Activated gamma-delta T cell (primary cell): ENCODE measurements around the gene IFNLR1.

ENCODE experiments used
- DNase-seq: peaks from one replicate; lab custom pipeline; 2025; lab: John Stamatoyannopoulos, UW

The IFNLR1 gene

DNA sequence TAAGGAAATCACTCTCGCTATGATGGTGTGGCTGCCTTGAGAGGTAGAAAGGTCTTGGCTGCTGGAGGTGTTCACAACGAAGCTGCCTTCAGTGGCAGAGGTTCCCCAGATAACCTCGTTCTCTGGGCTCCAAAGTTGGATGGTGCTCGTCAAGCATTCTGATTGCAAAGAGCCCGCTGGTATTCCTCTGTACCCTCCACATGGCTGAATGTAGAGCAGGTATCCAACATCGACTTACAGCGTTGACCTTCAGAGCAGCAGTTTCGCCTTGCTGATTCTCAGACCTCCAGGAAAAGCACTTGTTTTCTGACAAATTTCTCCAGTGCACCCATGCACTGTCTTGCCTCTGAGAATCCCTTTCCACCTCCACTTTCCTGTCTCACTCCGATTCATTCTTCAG, 39.9 kb downstream of the IFNLR1 start:
- DNase-seq, result no peak

- no peak for DNase-seq
These were observed 44.2 kb downstream of the IFNLR1 start, which contains the start of gene IL22RA1 for GRCh38 chr1:24142546-24143534. Gene IL22RA1, minus strand, starts transcription at chr1:24143140. Its CDS starts 58 bp downstream, at chr1:24143082.

DNA sequence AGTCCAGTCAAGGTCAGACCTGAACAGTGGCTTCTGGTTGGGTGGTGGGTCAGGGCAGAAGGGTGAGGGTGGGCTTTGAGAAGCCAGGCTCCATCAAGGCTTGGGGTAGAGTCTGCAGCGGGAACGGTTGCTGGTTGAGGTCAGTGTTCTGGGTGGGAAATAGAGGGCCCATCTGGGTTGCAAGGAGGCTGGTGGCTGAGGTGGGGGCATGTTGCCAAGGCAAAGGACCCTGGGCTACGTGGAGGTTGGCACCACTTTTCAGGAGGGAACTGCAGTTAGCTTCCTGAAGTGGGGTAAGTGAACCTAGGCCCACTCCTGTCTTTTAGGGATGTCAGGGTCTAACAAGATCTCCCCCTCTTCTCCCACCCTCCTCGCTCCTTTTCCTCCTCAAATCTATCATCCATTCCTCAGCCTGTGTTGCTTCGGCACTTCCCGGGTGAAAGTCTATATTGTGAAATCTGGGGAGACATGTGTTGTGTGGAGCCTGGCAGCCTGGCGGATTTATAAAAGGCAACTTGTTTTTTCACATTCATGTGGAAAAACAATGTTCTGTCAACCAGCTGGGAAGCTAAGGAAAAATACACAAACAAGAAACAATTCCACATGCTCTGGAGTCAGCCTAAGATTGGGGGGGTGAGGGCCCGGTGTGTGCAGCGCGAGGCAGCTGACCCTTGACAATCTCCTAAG, 45.6 kb downstream of the IFNLR1 start:
- no peak for DNase-seq

- DNase-seq, result no peak
These were observed 46.3 kb downstream of the IFNLR1 start for GRCh38 chr1:24140741-24141181.

- no peak for DNase-seq
These were observed 47.2 kb downstream of the IFNLR1 start for GRCh38 chr1:24139841-24140425.

- DNase-seq, result no peak
These were observed 47.9 kb downstream of the IFNLR1 start for GRCh38 chr1:24139222-24139489.

DNA sequence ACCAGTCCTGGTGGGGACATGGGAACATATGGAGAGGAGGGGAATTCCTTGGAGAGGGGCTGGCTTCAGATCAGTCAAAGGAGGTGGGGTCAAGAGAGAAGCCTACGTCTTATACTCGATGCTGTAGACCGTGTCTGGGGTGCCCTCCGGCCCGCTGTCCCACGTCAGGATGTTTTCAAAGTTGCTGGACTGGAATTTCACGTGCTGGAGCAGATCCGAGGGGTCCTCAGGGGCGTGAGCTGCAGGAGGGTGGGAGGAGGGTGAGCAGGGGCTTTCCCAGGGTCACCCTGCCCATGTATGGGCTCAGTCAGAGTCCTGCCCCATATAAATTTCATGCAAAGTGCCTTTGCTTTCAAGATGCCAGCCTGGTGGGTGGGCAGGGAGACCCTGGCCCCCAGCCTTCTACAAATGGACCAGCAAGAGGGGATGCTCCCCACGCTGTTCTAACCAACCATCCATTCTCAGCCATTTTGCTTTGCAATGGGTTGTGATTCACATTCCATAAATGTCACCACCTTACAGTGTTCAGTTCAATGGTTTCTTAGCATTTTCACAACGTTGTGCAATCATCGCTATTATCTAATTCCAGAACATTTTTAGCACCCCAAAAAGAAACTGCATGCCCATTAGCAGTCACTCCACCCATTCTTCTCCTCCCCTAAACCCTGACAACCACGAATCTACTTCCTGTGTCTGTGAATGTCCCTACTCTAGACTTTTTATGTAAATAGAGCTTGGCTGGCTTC, 48.4 kb downstream of the IFNLR1 start:
- no peak for DNase-seq

- no peak for DNase-seq
These were observed 50.0 kb downstream of the IFNLR1 start for GRCh38 chr1:24136956-24137539.

- no peak for DNase-seq
These were observed 52.7 kb downstream of the IFNLR1 start for GRCh38 chr1:24134376-24134775.

DNA sequence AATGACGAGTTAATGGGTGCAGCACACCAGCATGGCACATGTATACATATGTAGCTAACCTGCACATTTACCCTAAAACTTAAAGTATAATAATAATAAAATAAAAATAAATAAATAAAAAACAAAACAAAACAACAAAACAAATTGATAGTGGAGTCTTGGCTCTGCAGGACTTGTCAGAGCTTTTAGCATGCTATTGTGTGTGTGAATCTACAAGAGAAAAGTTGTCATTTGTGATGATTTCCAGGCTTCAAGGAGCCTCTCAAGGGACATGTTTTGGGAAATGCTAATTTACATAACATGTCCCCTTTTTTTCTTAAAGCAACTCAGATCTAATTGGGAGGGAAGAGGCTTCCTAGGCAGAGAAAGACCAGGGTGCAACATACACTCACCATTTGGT, 53.3 kb downstream of the IFNLR1 start:
- DNase-seq, result no peak

DNA sequence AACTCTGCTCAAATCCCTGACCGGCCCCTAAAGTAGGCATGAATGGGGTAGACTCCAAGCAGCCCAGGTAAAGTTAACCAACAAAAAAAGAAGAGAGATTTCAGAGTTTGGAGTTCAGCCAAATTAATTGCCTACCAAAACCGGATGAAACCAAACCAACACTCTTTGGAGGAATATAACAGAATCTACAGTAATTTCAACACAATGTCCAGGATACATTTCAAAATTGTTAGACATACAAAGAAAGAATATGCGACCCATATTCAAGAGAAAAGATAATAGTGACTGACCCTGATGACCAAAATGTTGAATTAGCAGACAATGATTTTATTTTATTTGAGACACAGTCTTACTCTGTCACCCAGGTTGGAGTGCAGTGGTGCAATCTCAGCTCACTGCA, 56.7 kb downstream of the IFNLR1 start:
- no peak for DNase-seq

- no peak for DNase-seq
These were observed 59.2 kb downstream of the IFNLR1 start for GRCh38 chr1:24127801-24128363.

DNA sequence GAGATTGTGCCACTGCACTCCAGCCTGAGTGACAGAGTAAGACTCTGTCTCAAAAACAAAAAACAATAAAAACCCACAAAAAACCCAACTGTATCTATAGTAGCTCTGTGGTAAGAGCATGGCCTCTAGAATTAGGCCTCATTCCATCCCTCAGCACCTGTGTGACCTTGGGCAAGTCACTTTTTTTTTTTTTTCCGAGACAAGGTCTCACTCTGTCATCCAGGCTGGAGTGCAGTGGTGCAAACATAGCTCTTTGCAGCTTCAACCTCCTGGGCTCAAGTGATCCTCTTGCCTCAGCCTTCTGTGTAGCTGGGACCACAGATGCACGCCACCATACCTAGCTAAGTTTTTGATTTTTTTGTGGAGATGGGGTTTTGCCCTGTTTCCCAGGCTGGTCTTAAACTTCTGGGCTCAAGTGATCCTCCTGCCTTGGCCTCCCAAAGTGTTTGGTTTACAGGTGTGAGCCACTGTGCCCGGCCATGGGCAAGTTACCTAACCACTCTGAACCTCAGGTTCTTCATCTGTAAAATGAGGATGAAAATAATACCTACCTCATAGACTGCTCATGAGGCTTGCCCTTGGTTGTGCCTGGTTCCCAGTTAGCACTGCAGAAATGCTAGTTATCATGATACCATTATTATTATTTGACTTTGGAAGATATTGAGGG, 59.8 kb downstream of the IFNLR1 start:
- no peak for DNase-seq

DNA sequence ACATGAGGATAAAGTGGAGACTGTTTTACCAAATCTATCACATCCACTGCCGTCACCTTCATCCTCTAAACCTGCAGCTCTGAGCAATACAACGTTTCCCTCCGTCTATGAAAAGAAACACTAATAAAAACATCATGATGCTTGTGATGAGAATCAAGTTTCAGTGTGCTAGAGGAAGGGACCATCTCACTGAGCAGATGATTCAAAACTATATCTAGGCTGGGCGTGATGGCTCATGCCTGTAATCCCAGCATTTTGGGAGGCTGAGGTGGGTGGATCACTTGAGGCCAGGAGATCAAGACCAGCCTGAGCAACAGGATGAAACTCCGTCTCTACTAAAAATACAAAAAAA, 60.4 kb downstream of the IFNLR1 start:
- DNase-seq, result no peak

DNA sequence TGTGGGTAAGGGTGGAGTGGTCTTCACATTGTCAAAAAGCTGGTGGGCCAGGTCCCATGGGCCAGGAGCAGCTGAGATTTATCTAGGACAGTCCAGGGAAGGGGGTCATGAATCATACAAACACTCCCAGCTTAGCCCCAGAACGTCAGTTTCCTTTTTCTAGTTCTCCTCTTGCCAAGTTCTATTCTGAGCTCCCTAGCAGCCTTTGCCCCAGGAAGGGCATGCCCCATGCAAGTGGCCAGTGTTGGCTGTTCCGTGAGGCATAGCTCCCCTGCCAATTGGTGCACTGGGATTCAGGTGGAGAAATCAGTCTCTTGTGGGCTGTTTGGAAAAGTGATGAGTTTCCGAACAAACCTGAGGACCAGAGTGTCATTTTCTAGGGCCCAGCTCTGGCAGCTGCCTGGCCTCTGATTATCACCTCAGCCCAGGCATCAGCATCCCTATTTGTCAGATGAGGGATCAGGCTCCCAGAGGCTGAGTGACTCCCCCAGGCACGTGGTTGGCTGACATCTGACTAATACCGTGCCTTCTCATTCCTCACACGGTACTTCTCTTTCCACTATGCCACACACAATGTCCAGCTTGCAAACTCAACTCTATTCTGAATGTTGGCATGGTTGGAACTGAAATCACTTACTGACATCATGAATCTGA, 60.9 kb downstream of the IFNLR1 start:
- no peak for DNase-seq

DNA sequence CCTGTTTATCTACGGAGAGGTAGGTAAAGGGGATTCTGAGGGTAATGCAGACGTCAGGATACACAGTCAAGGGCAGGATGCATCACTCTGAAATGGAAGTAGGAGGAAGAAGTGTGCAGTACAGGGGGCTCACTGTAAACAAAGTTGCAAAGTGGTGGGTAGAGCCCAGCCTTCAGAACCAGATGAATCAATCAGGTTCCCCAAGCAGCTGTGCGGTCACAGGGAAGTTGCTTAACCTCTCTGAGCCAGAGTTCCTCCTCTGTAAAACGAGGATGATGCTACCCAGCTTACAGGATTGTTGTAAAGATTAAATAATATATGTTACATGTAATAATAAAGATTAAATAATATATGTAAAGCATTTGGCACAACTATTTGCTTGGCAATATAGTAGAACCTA, 61.6 kb downstream of the IFNLR1 start:
- no peak for DNase-seq

DNA sequence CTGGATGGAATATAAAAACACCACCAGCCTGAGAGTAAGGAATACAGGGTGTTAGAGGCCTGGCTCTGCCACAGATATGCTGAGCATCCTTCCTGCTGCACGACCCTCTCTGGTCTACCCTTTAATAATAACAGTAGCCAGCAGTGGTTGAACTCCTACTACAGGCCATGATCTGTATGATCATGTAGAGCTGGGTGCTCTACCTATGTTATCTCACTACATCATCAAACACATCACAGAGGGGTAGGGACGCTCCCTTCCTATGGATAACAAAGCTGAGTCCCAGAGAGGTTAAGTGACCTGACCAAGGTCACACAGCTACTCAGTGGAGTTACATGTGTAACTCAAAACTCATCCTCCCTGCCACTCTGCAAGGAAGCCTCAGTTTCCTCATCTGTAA, 62.1 kb downstream of the IFNLR1 start:
- no peak for DNase-seq

DNA sequence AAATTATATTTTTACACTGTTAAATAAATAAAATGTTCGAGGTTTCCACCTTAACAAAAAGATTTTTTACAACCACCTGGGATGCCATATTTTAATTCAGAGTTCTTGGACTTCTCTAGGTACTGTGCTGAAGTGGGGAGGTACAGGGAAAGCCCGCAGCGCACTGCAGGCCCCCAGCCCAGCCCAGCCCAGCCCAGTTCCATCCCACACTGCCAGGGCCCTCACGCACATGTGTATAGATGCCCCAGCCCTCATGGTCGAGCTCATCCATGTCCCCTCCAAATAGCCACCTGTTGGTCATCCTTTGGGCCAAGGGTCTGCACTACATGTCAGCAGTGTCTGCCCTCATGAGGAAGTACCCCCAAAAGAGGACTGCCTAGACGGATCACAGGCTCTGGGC, 63.5 kb downstream of the IFNLR1 start:
- DNase-seq, result no peak

DNA sequence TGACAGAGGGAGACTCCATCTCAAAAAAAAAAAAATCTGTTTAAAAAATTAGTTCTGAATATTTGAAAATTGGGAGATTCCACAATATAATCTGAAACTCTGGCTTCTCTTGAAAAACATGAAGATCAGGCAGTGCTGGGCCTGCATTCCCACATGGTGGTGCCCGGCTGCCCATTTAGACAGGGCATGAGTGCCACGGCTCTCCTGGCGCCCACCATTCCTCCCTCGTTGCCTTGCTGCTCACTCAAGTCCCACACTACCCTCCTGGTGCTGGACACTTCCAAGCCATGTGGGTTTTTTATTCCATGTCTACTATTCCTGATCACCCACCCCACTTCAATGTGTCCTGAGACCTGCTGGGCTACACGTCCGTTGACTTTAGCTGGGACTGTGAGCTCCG, 64.3 kb downstream of the IFNLR1 start:
- no peak for DNase-seq

DNA sequence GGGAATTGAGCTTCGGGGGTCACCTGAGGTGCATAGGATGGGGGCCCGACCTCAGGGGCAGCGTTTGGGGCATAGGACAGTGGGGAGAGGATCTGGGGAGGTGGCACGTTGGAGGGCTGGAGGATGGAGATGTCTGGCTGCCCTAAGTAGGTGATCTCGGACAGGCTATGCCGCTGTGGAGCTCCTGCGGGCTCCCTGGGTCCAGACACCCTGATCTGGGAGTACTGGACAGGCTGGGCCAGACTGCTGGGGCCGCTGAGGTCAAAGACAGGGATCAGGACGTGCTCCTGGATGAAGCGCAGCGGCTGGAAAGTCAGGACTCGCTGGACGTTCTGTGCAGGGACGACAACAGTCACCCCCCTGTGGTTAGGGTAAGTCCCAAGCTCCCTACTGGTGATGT, 65.7 kb downstream of the IFNLR1 start:
- DNase-seq, result no peak
